NOMO-1 (cell line): ENCODE data around the gene NXPH1.

Experiments used
- DNase-seq, 2 experiments: peaks; one replicate each; lab custom pipeline; 2025; ENCODE audit not compliant: unreplicated experiment in 2 of 2; lab: John Stamatoyannopoulos, UW

The NXPH1 gene

DNA sequence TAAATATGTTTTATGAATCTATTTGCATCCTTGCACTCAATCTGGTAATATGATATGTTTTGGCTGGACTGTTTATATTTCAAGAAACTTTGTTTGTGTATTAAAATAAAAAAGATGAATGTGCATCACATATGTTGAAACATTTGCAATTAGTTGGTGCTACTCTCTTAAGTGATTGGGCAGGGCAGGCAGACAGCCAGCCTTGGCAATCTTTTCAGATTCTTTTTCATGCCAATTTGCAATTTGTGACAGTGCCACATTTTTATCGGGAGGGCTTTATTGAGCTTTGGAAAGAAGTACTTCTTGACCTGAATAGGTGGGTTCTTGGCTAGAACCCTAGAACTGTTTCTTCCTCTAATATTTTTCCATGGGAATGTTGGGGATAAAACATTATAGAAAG, 152.2 kb downstream of the NXPH1 start:
- no peak for DNase-seq

DNA sequence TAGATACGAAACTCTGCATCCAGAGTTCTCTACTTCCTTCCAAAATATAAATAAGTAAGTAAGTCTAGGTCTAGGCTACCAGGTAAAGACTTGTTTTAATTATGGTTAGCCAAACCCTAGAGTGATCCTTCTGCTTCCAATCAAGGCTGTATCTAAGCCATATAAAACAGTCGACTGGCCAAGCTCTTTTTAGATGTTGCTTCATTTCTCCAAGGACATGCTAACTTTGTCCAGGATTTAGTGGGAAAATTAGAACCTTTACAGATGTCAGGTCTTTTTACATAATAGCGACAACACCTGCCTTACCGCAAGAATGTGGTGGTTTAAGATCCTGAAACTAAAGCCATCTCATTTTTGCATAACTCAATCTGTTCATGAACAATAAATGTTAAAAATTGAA, 156.8 kb downstream of the NXPH1 start:
- no peak for DNase-seq

DNA sequence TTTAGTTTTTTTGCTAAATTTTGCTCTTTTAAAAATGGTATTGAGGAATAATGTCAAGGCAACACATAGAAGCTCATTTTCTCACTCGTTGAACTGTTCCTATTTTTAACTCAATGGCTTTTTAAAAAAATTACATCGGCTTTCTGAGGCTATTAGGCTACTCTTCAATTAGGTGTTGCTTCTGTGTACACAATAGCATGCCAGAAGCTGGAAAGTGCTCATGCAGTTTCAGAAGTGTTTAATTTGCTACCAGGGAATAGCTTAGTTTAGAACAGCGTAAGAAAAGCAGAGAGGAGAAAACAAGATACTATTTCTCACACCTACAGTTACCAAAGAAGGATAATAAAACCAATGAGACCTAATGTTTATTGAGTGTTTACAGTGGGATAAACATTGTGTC, 157.4 kb downstream of the NXPH1 start:
- DNase-seq = no peak

DNA sequence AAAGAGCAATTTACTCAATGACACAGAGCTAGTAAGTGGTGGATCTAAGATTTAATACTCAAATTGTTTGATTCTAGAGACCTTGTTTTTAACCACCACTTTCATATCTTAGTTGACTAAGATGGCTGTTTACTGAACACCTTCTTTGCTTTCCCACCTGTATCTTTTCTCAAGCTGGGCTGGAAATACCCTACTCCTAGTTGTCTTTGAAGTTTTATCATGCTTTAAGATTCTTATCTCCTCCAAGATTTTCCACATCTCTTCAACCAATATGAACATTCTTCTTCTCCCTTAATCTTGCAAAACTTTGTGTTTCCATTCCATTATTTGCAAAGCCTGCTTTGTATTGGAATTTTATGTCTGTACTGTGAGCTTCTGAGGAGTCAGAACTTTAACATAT, 157.9 kb downstream of the NXPH1 start:
- no peak for DNase-seq

DNA sequence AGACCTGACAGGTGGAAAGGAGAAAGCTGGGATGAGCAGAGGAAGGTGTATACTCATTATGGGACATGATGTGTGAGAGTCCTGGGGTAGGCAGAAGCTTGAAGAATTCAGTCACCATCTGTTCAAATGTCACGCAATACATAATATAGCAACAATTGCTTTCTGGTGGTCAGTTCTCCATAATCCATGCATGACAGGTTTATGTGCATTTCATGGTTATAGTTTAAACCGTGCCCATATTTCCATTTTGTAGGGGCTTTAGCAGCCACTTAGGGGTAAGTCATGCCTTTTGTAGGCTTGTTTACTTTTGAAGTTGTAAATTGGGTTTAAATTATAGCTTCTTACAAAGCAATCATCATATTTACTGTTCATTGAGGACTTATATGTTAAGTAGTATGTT, 158.8 kb downstream of the NXPH1 start:
- DNase-seq = no peak

DNA sequence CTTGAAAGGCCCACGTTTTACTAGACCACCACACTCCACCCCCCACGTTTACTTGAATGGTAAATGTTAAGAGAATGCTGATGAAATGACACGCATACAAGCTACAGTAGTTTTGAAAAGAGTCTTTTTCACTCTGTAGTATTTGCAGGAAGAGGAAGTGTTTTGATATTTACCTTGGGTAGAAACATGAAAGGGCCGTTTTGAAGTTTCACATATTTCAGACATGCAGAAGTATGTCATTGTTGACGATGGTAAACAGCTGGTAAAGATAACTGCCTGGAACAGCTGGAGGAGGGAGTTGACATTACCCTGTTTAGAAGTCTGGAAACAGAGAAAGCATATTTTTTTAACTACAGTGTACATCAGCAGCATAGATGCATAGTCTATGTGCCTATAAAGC, 160.7 kb downstream of the NXPH1 start:
- peak in 1 of 2 experiments; percentile 6 for DNase-seq

DNA sequence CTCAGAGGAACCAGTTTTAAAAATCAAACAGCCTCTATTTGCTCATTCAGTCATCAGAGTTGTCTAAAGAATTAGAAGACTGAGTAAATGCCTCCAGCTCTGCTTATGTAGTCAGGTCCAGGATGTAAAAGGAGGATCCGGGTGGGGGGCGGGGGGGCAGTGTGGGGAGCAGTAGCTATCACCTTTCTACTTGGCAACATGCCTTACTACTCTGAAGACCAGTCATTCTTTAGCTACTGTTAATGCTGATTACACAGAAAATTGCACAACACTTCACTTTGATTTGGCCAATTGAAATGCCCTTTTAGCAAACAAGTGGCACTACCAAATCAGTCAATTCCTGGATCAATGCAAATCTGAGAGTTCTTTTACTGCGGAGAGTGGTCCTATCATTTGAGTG, 164.2 kb downstream of the NXPH1 start:
- DNase-seq = no peak

DNA sequence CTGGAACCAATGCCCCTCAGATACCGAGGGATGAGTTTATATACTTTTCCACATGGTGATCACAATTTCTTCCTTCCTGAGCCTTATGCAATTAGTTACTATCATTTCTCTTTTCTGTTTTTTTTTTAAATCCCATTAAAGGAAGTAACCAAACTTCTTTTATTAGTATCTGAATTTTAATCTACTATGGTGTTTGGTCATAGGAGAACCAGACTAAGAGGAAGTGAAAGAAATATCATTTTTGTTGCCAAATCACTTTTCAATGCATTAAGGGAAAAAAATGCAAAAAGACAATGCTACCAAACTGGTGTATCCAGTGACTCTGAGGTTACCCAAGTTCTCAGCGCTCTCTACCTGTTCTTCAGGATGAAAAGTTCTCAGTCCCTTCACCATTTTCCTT, 167.7 kb downstream of the NXPH1 start:
- DNase-seq = peak; percentile 19 to 77

DNA sequence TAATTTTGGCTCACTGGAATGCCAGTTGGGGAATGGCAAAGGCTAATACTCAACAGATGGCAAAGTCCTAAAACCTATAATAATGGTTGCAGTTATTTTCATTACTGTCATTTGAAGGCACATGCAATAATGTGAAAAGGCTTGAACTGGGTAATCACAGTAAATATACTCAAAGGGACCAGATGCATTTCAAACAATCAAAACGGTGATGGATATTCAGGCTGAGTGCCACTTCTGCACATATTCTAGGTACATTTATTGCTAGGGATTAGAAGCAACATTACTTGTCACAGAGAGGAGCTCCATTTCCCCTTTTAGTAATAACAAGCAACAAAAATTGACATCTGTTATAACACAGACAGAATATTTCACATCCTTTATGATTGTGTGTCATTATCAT, 171.8 kb downstream of the NXPH1 start:
- no peak for DNase-seq

DNA sequence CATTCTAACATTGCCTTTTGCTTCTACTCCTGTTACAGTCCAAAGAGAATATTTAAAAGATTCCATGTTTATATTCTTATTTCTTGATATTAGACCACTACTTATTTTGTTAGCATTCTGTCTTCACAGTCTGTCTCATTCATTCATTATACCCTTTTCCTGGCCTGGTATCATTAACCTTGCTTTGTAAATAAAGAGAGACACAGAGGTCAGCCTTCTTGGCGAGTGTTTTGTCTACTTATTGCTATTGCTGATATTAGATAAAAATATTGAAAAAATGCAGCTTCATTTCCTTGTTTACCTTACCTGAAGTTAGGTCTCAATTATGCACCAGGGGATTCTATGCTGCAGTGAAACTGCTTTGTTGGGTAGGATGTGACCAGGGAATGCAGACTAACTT, 179.2 kb downstream of the NXPH1 start:
- no peak for DNase-seq

DNA sequence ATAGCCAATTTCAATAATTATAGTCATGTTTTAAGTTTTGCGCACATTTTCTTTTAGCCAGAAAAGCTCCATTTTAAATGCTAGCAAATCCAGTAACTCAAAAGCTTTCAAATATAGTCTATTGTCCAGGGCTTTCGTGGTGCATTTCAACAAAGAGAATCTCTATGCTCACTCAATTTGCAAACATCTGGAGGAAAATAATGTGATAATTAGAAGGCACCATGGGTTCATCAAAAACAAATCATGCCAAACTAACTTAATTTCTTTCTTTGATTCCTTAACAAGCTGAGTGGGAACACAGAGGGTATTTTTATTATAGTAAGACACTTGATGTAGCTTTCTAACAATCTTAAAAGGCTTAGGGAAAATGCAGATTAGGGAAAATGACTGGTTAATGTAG, 179.8 kb downstream of the NXPH1 start:
- no peak for DNase-seq

DNA sequence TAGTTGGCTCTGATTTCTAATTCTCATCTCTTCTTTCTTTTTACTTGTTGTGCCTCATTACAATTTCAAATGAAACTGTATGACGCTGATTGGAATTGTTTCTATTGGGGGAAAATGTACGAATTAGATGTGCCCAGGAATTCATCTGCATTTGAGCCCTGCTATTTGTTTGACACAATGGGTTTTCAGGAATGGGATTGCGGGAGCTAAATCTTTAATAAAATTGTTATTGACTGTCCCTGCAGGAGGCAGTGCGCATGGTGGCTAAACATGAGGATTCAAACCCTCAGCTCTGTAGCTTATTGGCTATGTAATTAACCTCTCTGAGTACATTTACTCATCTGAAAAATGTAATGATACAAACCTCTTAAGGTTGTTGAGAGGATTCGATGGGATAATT, 181.6 kb downstream of the NXPH1 start:
- no peak for DNase-seq

DNA sequence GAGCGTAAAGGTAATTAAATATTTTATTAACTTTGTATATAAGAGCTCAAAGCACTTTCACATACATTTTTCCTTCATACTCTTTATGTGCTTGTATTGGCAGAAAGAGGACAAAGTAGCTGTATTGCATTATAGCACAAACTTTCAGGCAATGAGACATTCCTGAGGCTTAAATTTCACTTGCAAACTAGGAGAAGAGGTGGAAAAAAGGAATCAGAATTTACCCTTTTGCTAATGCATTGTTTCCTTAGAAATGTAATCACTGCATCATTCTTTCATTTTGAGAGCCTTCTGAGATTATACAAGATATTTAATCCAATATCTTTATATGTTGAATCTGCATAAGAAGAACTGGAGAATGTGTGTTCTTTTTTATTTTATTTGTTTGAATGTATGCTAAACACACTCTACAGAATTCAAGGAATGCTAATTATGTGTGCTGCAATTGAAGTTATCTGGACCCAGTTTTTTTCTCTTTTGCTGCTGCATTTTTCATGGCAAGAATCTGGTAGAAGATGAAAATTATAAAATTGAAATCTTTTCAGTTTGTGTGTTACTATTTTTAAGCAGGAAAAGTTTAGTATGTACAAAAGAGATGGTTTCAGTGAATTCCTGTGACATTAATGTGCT, 185.1 kb downstream of the NXPH1 start:
- DNase-seq = no peak

DNA sequence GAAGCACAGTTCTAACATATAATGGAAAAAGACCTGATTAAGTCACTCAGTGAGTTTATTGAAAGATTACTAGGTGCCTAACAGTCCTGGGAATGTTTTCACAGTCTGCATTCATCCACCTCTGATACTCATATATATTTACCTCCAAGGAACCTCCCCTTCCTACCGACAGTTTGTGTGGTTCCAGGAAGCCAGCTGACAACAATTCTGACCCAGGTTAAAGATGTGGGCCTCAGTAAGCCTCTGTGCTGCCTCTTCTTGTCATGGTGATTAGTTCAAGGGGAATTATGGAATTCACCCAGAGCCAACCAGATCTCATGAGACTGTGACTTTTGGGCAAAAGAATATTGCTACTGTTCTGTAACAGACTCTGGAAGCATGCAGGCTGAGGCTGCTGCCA, 186.8 kb downstream of the NXPH1 start:
- no peak for DNase-seq

DNA sequence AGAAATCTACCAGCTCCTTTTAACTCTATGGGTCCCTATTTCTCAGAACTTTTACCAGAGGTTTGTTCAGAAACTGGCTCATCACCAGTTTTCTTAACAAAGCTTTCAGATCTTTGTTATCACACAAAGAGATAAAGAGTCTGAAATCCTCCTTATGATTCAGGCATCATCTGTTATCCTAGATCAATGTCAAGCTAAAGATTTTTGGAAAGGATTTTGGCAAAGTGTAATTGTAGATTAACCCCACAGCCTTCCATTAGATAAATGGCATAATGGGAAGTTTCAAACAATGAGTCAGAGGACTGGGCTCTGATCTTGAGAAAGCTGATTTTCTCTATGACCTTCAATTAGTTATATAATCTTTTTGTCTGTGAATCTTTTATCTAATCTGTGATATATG, 192.2 kb downstream of the NXPH1 start:
- no peak for DNase-seq

DNA sequence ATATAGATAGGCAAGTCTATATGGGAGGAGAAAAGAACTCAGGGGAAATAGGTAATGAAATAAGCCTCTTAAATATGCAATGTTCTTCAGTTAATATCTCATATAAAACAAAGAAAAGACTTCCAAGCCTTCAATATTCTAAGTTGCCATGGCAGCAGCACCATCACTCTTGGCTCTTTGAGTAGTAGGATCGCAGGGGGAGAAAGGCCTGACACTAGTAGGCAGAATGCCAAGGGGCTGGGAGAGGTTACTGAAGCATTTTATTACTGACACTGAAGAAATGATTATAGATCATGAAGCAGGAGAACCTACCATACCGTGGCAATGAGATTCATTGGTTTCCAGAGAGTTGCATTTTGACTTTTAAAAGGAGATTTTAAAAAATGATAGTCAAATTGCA, 193.9 kb downstream of the NXPH1 start:
- DNase-seq = no peak

DNA sequence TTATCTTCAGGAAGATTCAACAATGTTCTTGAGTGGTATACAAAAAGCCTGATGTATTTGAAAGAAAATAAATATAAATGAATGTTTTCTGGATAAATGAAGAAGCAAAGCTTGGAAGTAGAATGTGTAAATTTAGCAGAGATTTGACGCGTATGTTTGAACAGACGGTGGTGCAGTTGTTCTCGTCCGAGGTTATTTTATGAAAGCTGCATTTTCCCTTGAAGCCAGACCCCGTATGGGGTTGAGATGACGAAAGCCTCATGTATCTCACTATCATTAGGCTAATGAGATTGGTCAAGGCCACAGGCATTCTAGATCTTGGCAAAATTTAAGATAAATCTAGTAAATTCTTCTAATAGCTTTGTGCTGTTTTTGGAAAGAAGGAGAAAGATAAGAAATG, 195.2 kb downstream of the NXPH1 start:
- no peak for DNase-seq

DNA sequence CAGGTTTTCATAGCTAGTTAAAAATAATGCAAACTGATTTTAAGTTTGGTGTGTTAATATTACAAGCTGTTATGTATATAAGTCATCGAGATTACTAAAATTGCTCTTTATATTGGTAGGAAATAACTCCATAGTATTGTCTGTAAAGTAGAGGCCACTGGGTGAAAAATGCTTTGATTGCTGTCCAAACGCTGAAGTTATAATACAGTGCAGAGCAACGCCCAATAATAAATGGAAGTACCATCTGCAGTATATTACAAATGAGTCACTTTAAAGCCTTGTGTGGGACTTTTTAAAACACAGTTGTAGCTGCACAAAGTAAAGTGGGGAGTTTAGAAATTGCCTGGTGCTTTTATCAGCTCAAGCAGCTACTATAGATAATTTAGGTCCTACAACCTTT, 196.1 kb downstream of the NXPH1 start:
- no peak for DNase-seq

DNA sequence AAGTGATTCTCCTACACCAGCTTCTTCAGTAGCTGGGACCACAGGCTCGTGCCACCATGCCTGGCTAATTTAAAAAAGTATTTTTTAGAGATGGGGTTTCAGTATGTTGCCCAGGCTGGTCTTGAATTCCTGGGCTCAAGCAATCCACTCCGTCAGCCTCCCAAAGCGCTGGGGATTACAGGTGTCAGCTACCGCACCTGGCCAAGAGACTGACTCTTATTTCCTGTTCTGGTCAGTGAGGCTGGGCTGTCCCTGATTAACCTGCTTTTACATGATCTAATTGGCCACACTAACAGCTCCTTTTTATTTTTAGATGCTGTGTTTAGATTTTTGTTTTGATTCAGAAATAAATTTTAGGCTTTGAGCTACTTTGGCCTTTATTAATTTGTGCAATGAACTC, 203.9 kb downstream of the NXPH1 start:
- DNase-seq = no peak

DNA sequence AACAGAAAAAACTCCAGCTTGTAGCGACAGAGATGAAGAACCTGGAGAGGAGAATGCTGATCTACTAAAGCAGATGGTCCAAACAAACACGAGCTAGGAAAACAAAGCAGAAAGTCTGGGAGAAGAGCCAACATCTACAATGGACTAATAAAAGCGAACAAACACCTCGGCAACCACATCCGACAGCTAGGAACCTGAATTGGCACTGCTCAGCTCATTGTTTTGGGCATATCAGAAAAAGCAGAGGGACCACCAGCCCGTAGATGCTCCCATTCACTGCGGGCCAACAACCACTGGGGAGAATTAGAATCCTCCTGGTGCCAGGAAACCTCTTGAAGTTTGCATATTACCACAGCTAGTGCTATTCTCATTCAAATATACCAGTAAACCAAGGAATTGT, 204.7 kb downstream of the NXPH1 start:
- no peak for DNase-seq

DNA sequence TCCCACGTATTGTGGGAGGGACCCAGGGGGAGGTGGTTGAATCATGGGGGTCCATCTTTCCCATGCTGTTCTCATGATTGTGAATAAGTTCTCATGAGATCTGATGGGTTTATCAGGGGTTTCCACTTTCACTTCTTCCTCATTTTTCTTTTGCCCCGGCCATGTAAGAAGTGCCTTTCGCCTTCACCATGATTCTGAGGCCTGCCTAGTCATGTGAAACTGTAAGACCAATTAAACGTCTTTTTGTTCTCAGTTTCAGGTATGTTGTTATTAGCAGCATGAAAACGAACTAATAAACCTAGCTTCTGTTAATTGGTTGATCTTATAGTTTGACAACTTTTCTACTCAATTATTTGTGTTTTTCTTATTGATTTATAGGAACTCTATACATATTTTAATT, 206.3 kb downstream of the NXPH1 start:
- no peak for DNase-seq

DNA sequence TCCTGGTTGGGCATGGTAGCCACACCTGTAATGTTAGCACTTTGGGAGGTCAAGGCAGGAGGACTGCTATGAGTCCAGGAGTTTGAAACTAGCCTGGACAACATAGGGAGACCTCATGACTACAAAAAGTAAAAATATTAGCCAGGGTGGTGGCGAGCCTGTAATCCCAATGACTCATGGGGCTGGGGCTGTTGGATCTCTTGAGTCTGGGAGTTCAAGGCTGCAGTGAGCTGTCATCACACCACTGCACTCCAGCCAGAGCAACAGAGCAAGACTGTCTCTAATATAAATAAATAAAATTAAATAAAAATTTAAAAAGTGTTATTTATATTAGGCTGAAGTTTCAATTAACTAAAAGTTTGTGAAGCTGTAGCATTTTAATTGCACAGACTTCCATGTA, 207.3 kb downstream of the NXPH1 start:
- DNase-seq = no peak
